Calu3 (cell line): Measurements from ENCODE around the gene NAALADL2. TPM values are rescaled to one million over a fixed set of nuclear protein-coding genes. Genes with fewer than 3 reads are reported as not detected.

Source experiments
- BruUV-seq: library from RNA; stranded (reverse); fragments of 400-500 nt; replicated peaks from 2 replicates; lab custom pipeline; 2021; lab: Mats Ljungman, UMichigan
- CTCF ChIA-PET: fragments of 300-600 bp; sonication (Branson Sonifier 250); formaldehyde crosslinking; loops from one replicate; lab custom pipeline; 2022; ENCODE audit warnings: antibody characterized with exemption; lab: Charles Lee
- DNase-seq: peaks from one replicate; pipeline ENCODE4 v3.0.0; 2022
- H3K27ac Mint-ChIP-seq: one replicate; pipeline ENCODE4 v1.8.0; 2022; ENCODE audit warnings: mixed read lengths; ENCODE audit not compliant: unreplicated experiment
- H3K27me3 Mint-ChIP-seq: one replicate; pipeline ENCODE4 v1.8.0; 2022; ENCODE audit warnings: mixed read lengths; ENCODE audit not compliant: unreplicated experiment
- H3K36me3 Mint-ChIP-seq: one replicate; pipeline ENCODE4 v1.8.0; 2022; ENCODE audit warnings: mild to moderate bottlenecking, moderate library complexity, mixed read lengths; ENCODE audit not compliant: insufficient read depth, unreplicated experiment
- H3K4me1 Mint-ChIP-seq: one replicate; pipeline ENCODE4 v1.8.0; 2022; ENCODE audit warnings: mild to moderate bottlenecking, low read depth, mixed read lengths; ENCODE audit not compliant: unreplicated experiment
- H3K4me3 Mint-ChIP-seq: one replicate; pipeline ENCODE4 v1.8.0; 2022; ENCODE audit warnings: mild to moderate bottlenecking, low read depth, moderate library complexity, mixed read lengths; ENCODE audit not compliant: unreplicated experiment
- H3K9me3 Mint-ChIP-seq: one replicate; pipeline ENCODE4 v1.8.0; 2022; ENCODE audit warnings: low read depth, mixed read lengths; ENCODE audit not compliant: unreplicated experiment
- intact Hi-C: fragments of 100-400 bp; cut with micrococcal nuclease; formaldehyde crosslinking; loops from one replicate; pipeline ENCODE4 v1.10.0; 2022; ENCODE audit not compliant: unreplicated experiment
- total RNA-seq: library from RNA; stranded (reverse); gene quantifications from 2 replicates; pipeline ENCODE4 v1.2.3, GENCODE V29; 2022
- TF ChIP-seq, protein P1 (sequence below): fragments of 200-600 bp; IDR thresholded peaks from one replicate; pipeline ENCODE4 v1.8.0; 2022; ENCODE audit warnings: antibody characterized with exemption; ENCODE audit not compliant: unreplicated experiment

NAALADL2 gene
- total RNA-seq, 1 experiment from 2014 or later, result 36.9 TPM

DNA sequence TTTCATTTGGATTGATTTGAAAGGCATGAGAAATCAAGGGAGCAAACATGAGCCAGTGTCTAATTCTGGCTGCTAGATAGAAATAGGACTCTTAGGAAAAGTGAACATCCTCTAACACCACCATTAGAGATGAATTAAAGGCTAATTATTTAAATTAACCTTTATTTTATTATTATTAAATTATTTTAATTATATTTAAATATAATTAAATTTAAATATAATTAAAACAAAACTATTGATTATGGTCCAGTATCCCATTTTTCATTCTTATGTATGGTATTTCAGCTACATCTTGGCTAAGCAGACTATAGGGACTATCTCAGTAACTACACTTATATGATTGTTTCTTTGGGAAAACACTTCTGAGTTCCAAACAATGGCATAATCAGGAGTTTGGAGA lies 904.8 kb downstream of the NAALADL2 start:
- Mint-ChIP-seq H3K27ac (no peak overlapping the region), H3K27me3 (no peaks in the 10 kb centered on the region), H3K9me3 (no peaks in the 10 kb centered on the region), H3K4me3 (no peak overlapping the region), H3K36me3 (no peaks in the 10 kb centered on the region), H3K4me1 (no peaks in the 10 kb centered on the region)
- intact Hi-C loops, result no loop called here
- no TSS peak for BruUV-seq
- TF ChIP-seq, protein P1, sequence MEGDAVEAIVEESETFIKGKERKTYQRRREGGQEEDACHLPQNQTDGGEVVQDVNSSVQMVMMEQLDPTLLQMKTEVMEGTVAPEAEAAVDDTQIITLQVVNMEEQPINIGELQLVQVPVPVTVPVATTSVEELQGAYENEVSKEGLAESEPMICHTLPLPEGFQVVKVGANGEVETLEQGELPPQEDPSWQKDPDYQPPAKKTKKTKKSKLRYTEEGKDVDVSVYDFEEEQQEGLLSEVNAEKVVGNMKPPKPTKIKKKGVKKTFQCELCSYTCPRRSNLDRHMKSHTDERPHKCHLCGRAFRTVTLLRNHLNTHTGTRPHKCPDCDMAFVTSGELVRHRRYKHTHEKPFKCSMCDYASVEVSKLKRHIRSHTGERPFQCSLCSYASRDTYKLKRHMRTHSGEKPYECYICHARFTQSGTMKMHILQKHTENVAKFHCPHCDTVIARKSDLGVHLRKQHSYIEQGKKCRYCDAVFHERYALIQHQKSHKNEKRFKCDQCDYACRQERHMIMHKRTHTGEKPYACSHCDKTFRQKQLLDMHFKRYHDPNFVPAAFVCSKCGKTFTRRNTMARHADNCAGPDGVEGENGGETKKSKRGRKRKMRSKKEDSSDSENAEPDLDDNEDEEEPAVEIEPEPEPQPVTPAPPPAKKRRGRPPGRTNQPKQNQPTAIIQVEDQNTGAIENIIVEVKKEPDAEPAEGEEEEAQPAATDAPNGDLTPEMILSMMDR, result no peak
- DNase-seq, result no peak
- CTCF ChIA-PET, result no interaction called here

DNA sequence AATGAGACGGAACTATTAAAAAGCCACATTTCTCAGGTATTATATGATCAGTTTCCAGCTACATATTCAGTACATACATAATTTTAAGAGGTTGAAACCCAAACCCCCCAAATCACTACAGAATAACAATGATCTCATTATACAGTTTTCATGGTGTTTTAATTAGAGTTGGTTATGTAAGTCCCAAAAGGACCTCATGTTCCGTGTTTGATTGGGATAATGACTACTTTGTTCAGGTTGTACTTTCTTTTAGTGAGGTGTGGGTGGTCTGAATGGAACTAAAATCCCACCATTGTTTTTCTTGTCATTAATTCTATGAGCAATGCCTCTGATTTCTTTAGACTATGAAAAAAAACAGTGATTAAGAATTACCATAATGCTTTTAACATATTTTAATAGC lies 905.6 kb downstream of the NAALADL2 start:
- no peak overlapping the region for H3K4me3 Mint-ChIP-seq
- H3K9me3 Mint-ChIP-seq, result no peaks in the 10 kb centered on the region
- CTCF ChIA-PET, result no interaction called here
- BruUV-seq, result no TSS peak
- no peaks in the 10 kb centered on the region for H3K36me3 Mint-ChIP-seq
- no peaks in the 10 kb centered on the region for H3K4me1 Mint-ChIP-seq
- TF ChIP-seq, protein P1, result no peak
- H3K27ac Mint-ChIP-seq, result no peak overlapping the region
- H3K27me3 Mint-ChIP-seq, result no peaks in the 10 kb centered on the region
- intact Hi-C loops, result no loop called here
- DNase-seq, result no peak

DNA sequence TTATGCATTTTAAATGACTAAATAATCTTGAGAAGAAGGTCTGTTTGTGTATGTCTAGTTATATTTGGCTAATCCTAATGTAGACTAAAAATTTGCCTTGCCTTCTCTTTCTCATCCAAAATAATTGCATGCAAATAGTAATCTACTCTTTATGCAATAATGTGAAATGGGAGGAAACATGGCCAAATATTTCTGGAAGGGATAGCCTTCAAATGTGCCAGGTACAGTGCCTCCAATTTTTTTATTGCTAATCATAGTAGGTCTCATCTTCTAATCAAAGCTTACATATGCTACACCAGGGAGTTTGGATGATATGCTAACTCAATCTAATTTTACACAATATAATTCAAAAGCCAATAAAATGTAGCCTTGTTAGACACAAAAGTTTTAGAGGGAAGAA lies 911.3 kb downstream of the NAALADL2 start:
- no peak for DNase-seq
- Mint-ChIP-seq H3K27me3 (no peaks in the 10 kb centered on the region), H3K4me3 (no peak overlapping the region), H3K9me3 (no peaks in the 10 kb centered on the region), H3K27ac (no peak overlapping the region), H3K36me3 (no peaks in the 10 kb centered on the region), H3K4me1 (no peaks in the 10 kb centered on the region)
- no TSS peak for BruUV-seq
- TF ChIP-seq, protein P1, result no peak
- intact Hi-C loops, result no loop called here
- CTCF ChIA-PET, result interaction anchor here (0.6 to 0.7 kb wide), 2 partner anchors 662 to 912 kb away, joined by 3 read pairs; no protein-coding TSS in a partner anchor

DNA sequence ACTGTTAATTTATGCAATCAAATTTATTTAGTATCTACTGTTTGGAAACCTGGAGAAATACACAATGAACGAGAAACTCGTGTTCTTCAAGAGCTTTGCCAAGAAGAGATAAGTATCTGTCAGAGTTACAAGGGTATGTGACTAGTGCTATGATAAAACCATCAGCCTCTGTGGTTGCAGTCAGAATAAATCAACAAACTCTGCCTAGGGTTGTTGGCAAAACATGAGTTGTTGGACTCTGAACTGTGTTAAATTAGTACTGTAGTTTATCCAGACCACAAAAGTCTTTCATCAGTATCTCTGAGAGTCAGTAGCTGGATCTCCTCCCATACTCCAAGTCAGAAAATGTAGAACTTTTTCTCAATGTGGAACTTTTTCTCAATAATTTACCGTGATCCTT lies 918.4 kb downstream of the NAALADL2 start:
- no peaks in the 10 kb centered on the region for H3K27me3 Mint-ChIP-seq
- BruUV-seq, result no TSS peak
- no peak for DNase-seq
- CTCF ChIA-PET, result no interaction called here
- no peaks in the 10 kb centered on the region for H3K9me3 Mint-ChIP-seq
- H3K4me1 Mint-ChIP-seq, result no peaks in the 10 kb centered on the region
- no peak overlapping the region for H3K27ac Mint-ChIP-seq
- H3K4me3 Mint-ChIP-seq, result no peak overlapping the region
- TF ChIP-seq, protein P1, result no peak
- H3K36me3 Mint-ChIP-seq, result no peaks in the 10 kb centered on the region
- intact Hi-C loops, result no loop called here
